Activated naive CD4-positive, alpha-beta T cell treated with anti-CD3 and anti-CD28 coated beads, Interleukin-2, amount 10 ng/mL, durations not matched to agents 7 days and 5 days (primary cell): ENCODE measurements around the gene PLCB4.

ENCODE experiments used
- CTCF ChIA-PET: fragments of 350-600 bp; sonication (Branson Sonifier 250); formaldehyde crosslinking; loops from one replicate; lab custom pipeline; 2021; ENCODE audit warnings: antibody characterized with exemption; lab: Charles Lee
- DNase-seq: peaks from one replicate; pipeline ENCODE4 v3.0.0-alpha.2; 2020
- H3K27ac Mint-ChIP-seq: one replicate; pipeline ENCODE4 v1.8.0; 2021; ENCODE audit warnings: mild to moderate bottlenecking, moderate library complexity, mixed read lengths
- H3K27me3 Mint-ChIP-seq: one replicate; pipeline ENCODE4 v1.8.0; 2021; ENCODE audit warnings: mild to moderate bottlenecking, mixed read lengths
- H3K36me3 Mint-ChIP-seq: one replicate; pipeline ENCODE4 v1.8.0; 2021; ENCODE audit warnings: mixed read lengths
- H3K4me1 Mint-ChIP-seq: one replicate; pipeline ENCODE4 v1.8.0; 2021; ENCODE audit warnings: mixed read lengths
- H3K4me3 Mint-ChIP-seq: one replicate; pipeline ENCODE4 v1.8.0; 2021; ENCODE audit warnings: mild to moderate bottlenecking, moderate library complexity, mixed read lengths
- H3K9me3 Mint-ChIP-seq: one replicate; pipeline ENCODE4 v1.8.0; 2021; ENCODE audit warnings: mixed read lengths

The PLCB4 gene

GRCh38 chr20:9131841-9132240 lies 63.0 kb downstream of the PLCB4 start:
- Mint-ChIP-seq H3K36me3 (no peaks in the 10 kb centered on the region), H3K27me3 (no peaks in the 10 kb centered on the region), H3K4me3 (no peak overlapping the region), H3K27ac (no peak overlapping the region), H3K9me3 (peaks cover 6% of the 10 kb centered on the region), H3K4me1 (no peaks in the 10 kb centered on the region)
- DNase-seq, result no peak
- CTCF ChIA-PET, result no interaction called here

DNA sequence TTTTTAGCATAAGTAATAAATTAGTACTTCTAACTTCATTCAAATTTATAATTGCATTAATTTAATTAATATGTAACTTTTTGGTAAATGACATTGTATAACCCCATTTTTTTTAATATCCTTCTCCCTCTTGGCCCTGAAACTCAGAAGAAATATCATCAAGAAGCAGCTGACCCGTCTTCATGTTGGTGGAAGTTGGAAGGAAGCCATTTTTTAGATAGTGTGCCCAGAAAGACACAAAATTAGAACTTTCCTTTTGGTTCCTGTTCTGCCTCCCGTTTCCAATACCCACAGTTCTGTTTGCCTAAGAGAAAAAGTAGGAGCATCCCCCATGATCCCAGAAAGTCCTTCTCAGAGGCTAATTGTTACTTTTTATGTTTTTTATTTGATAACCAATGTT lies 65.5 kb downstream of the PLCB4 start:
- DNase-seq, result no peak
- Mint-ChIP-seq H3K27me3 (no peaks in the 10 kb centered on the region), H3K27ac (no peak overlapping the region), H3K36me3 (no peaks in the 10 kb centered on the region), H3K4me3 (no peak overlapping the region), H3K4me1 (no peaks in the 10 kb centered on the region), H3K9me3 (peaks cover 5% of the 10 kb centered on the region)
- CTCF ChIA-PET, result no interaction called here

DNA sequence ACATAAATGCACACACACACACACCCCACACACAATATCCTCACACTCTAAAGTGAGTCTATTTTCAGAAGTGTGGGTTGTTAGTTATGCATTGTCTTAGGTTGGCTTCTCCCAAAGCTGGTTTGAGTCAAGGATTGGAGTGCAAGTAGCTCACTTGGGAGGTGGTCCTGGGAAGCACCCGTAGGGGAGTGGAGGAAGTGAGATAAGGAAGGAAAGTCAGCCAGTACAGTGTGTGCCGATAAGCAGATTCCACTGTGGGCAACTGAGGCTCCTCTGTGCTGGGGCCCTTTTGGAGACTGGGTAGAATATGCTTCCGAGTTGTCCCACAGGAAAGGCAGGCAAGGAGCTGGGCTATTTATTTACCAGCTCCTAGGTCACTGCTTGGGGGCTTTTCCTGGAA lies 67.2 kb downstream of the PLCB4 start:
- CTCF ChIA-PET, result no interaction called here
- Mint-ChIP-seq H3K9me3 (peaks cover 12% of the 10 kb centered on the region), H3K27ac (no peak overlapping the region), H3K4me3 (no peak overlapping the region), H3K4me1 (no peaks in the 10 kb centered on the region), H3K36me3 (no peaks in the 10 kb centered on the region), H3K27me3 (no peaks in the 10 kb centered on the region)
- no peak for DNase-seq

GRCh38 chr20:9137001-9137400 lies 68.1 kb downstream of the PLCB4 start:
- Mint-ChIP-seq H3K9me3 (peaks cover 12% of the 10 kb centered on the region), H3K27ac (no peak overlapping the region)
- CTCF ChIA-PET, result no interaction called here

GRCh38 chr20:9139106-9139833 lies 70.4 kb downstream of the PLCB4 start:
- CTCF ChIA-PET, result no interaction called here
- H3K9me3 Mint-ChIP-seq, result peaks cover 12% of the 10 kb centered on the region
- no peaks in the 10 kb centered on the region for H3K4me1 Mint-ChIP-seq
- no peak overlapping the region for H3K4me3 Mint-ChIP-seq
- H3K36me3 Mint-ChIP-seq, result no peaks in the 10 kb centered on the region
- H3K27me3 Mint-ChIP-seq, result no peaks in the 10 kb centered on the region
- no peak for DNase-seq
- no peak overlapping the region for H3K27ac Mint-ChIP-seq

More at GRCh38 chr20:9137001-9137400, 68.1 kb downstream of the PLCB4 start:
- Mint-ChIP-seq H3K4me3 (no peak overlapping the region), H3K36me3 (no peaks in the 10 kb centered on the region), H3K4me1 (no peaks in the 10 kb centered on the region), H3K27me3 (no peaks in the 10 kb centered on the region)
- DNase-seq, result no peak

- CTCF ChIA-PET, result no interaction called here
- H3K36me3 Mint-ChIP-seq, result no peaks in the 10 kb centered on the region
- H3K27me3 Mint-ChIP-seq, result no peaks in the 10 kb centered on the region
- peak overlapping the region; percentile 25 for H3K27ac Mint-ChIP-seq
- H3K4me3 Mint-ChIP-seq, result no peak overlapping the region
- H3K9me3 Mint-ChIP-seq, result peaks cover 12% of the 10 kb centered on the region
- no peaks in the 10 kb centered on the region for H3K4me1 Mint-ChIP-seq
- no peak for DNase-seq
Observed at GRCh38 chr20:9140162-9140760, 71.4 kb downstream of the PLCB4 start.

GRCh38 chr20:9141070-9141469 lies 72.2 kb downstream of the PLCB4 start:
- H3K27ac Mint-ChIP-seq, result no peak overlapping the region
- no peak overlapping the region for H3K4me3 Mint-ChIP-seq
- H3K36me3 Mint-ChIP-seq, result no peaks in the 10 kb centered on the region
- H3K27me3 Mint-ChIP-seq, result no peaks in the 10 kb centered on the region
- CTCF ChIA-PET, result no interaction called here
- no peaks in the 10 kb centered on the region for H3K4me1 Mint-ChIP-seq
- no peak for DNase-seq
- peaks cover 12% of the 10 kb centered on the region for H3K9me3 Mint-ChIP-seq

DNA sequence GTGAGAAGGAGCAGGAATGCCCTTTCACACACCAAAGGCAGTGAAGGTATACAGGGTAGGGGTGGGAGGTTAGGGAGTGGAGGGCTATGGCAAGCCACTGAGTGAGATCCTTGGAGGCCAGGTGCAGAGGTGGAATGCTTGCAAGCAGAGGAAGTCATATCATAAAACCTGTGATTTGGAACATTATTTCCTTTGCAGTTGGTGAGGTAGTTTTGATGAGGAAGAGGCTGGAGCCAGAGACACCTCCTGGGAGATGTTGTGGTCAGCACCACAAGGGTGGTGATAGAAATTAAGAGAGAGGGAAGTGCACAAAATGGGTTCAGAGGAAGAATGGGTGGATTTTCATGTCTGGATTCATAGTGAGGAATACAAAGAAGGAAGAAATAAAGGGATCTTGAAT lies 73.0 kb downstream of the PLCB4 start:
- H3K4me3 Mint-ChIP-seq, result no peak overlapping the region
- no peaks in the 10 kb centered on the region for H3K27me3 Mint-ChIP-seq
- no peak overlapping the region for H3K27ac Mint-ChIP-seq
- H3K4me1 Mint-ChIP-seq, result no peaks in the 10 kb centered on the region
- H3K9me3 Mint-ChIP-seq, result peaks cover 12% of the 10 kb centered on the region
- H3K36me3 Mint-ChIP-seq, result no peaks in the 10 kb centered on the region
- CTCF ChIA-PET, result no interaction called here
- DNase-seq, result no peak

DNA sequence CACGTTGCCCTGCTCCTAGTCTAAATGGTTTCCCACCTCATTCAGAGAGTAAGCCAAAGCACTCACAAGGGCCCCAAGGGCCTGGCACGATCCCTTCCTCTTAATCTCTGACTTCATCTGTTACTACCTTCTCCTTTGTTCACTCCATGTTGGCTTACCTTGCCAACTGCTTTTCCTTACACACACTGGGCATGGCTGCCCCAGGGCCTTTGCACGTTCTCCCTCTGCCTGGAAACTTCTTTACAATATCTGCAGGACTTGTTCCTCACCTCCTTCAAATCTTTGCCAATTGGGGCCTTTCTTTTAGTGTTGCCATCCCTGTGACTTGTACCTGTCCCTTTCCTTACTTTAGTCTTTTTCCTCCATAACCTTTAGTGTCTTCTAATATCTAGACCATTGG lies 73.9 kb downstream of the PLCB4 start:
- CTCF ChIA-PET, result no interaction called here
- Mint-ChIP-seq H3K27me3 (no peaks in the 10 kb centered on the region), H3K9me3 (peaks cover 12% of the 10 kb centered on the region), H3K4me3 (no peak overlapping the region), H3K36me3 (no peaks in the 10 kb centered on the region), H3K27ac (no peak overlapping the region), H3K4me1 (no peaks in the 10 kb centered on the region)
- no peak for DNase-seq

DNA sequence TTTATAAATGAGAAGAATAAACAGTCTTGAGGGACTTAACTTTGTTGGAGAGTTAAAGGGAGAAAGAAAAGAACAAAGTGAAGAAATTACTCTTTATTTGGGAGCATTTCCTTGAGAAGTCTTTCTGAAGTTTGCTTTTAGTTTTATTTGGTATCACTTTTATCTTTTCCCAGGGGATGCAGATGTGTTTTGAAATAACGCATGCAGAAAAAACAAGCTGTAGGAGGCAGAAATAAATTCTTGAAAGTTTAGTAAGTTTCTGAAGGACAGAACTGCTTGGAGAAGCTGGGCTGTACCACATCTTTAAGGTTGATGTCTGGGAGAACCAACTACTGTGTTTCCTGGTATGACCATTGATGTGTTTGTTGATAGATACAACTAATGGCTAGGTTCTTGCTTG lies 75.0 kb downstream of the PLCB4 start:
- H3K4me3 Mint-ChIP-seq, result no peak overlapping the region
- H3K27me3 Mint-ChIP-seq, result no peaks in the 10 kb centered on the region
- H3K9me3 Mint-ChIP-seq, result peaks cover 12% of the 10 kb centered on the region
- no peaks in the 10 kb centered on the region for H3K36me3 Mint-ChIP-seq
- H3K4me1 Mint-ChIP-seq, result no peaks in the 10 kb centered on the region
- H3K27ac Mint-ChIP-seq, result no peak overlapping the region
- DNase-seq, result no peak
- CTCF ChIA-PET, result no interaction called here

- H3K27me3 Mint-ChIP-seq, result no peaks in the 10 kb centered on the region
- no peaks in the 10 kb centered on the region for H3K36me3 Mint-ChIP-seq
- peaks cover 12% of the 10 kb centered on the region for H3K9me3 Mint-ChIP-seq
- no peak for DNase-seq
- H3K4me1 Mint-ChIP-seq, result no peaks in the 10 kb centered on the region
- H3K4me3 Mint-ChIP-seq, result no peak overlapping the region
- CTCF ChIA-PET, result no interaction called here
- H3K27ac Mint-ChIP-seq, result no peak overlapping the region
Observed at GRCh38 chr20:9144643-9145042, 75.8 kb downstream of the PLCB4 start.

DNA sequence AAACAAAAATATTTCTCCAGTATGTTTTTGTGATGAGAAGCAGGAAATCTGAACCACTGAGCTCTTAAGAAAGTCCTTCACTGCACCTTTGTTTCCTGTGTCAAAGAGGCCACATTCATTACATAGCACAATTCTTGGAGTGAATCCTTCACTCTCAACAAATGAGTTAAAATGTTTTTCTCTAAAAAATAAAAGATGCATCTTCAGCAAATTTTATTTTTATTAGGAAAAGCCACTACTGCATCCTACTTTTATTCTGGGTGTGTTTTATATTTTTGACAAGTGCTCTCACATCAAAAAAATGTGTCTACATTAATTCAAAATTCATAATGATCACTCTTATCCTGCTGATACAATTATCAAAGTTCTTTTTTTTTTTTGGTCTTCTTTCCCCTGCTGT lies 76.3 kb downstream of the PLCB4 start:
- H3K27ac Mint-ChIP-seq, result no peak overlapping the region
- peaks cover 8% of the 10 kb centered on the region for H3K9me3 Mint-ChIP-seq
- CTCF ChIA-PET, result no interaction called here
- no peaks in the 10 kb centered on the region for H3K36me3 Mint-ChIP-seq
- no peak overlapping the region for H3K4me3 Mint-ChIP-seq
- H3K4me1 Mint-ChIP-seq, result no peaks in the 10 kb centered on the region
- DNase-seq, result no peak
- no peaks in the 10 kb centered on the region for H3K27me3 Mint-ChIP-seq

- CTCF ChIA-PET, result no interaction called here
- Mint-ChIP-seq H3K4me3 (no peak overlapping the region), H3K9me3 (peaks cover 7% of the 10 kb centered on the region)
Observed at GRCh38 chr20:9146649-9147048, 77.8 kb downstream of the PLCB4 start.

GRCh38 chr20:9147547-9148024 lies 78.7 kb downstream of the PLCB4 start:
- CTCF ChIA-PET, result no interaction called here
- no peaks in the 10 kb centered on the region for H3K36me3 Mint-ChIP-seq
- peaks cover 9% of the 10 kb centered on the region for H3K9me3 Mint-ChIP-seq
- no peak for DNase-seq
- no peak overlapping the region for H3K4me3 Mint-ChIP-seq
- no peaks in the 10 kb centered on the region for H3K27me3 Mint-ChIP-seq
- H3K4me1 Mint-ChIP-seq, result no peaks in the 10 kb centered on the region
- H3K27ac Mint-ChIP-seq, result no peak overlapping the region

More at GRCh38 chr20:9146649-9147048, 77.8 kb downstream of the PLCB4 start:
- Mint-ChIP-seq H3K36me3 (no peaks in the 10 kb centered on the region), H3K27me3 (no peaks in the 10 kb centered on the region), H3K4me1 (no peaks in the 10 kb centered on the region), H3K27ac (no peak overlapping the region)
- no peak for DNase-seq

DNA sequence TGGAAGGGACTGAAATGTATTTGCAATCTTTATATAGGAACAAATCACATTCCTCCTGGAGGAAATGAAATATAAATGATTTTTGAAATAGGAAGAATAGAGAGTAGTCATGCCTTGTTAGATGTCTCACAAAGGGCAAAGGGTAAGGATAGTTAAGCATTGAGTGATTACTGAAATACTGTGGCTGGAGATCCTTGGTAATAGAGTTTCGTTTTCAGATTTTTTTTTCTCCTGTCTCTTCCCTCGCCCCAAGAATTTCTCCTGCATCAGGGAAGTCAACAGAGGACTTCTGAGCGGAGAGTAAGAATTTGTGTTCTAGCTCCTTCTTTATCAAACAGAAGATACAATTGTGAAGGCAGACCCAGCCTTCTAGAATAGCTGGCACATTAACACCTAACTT lies 79.4 kb downstream of the PLCB4 start:
- H3K27ac Mint-ChIP-seq, result no peak overlapping the region
- no peak for DNase-seq
- no peak overlapping the region for H3K4me3 Mint-ChIP-seq

More for the DNA sequence above, 79.4 kb downstream of the PLCB4 start:
- CTCF ChIA-PET, result no interaction called here
- no peaks in the 10 kb centered on the region for H3K36me3 Mint-ChIP-seq
- H3K4me1 Mint-ChIP-seq, result no peaks in the 10 kb centered on the region
- no peaks in the 10 kb centered on the region for H3K27me3 Mint-ChIP-seq
- H3K9me3 Mint-ChIP-seq, result peaks cover 10% of the 10 kb centered on the region
